PFSK-1 (cell line): ENCODE data around the gene C3orf38.

ENCODE experiments used
- FOXP2 ChIP-seq: optimal IDR thresholded peaks from 2 replicates; pipeline ENCODE3; 2011; ENCODE audit warnings: borderline replicate concordance, control low read depth, inconsistent platforms; ENCODE audit not compliant: insufficient read depth; ENCODE audit errors: extremely low read length, extremely low read depth
- POLR2AphosphoS5 ChIP-seq: IDR thresholded peaks from 2 replicates; pipeline ENCODE4 v1.6.1; 2012; ENCODE audit warnings: low read depth, mild to moderate bottlenecking, control low read depth, low read length, moderate library complexity
- SIN3A ChIP-seq: IDR thresholded peaks from 2 replicates; pipeline ENCODE4 v1.6.1; 2012; ENCODE audit warnings: mild to moderate bottlenecking, low read length, moderate library complexity, borderline replicate concordance; ENCODE audit not compliant: insufficient read depth
- TAF1 ChIP-seq: IDR thresholded peaks from 2 replicates; pipeline ENCODE4 v1.6.1; 2012; ENCODE audit warnings: low read length, control low read depth, borderline replicate concordance; ENCODE audit not compliant: insufficient read depth
- TF ChIP-seq, protein P1 (sequence below), 2 experiments: IDR thresholded peaks; 2 replicates each; pipeline versions ENCODE4 v1.6.1 to v1.8.0; 2011 to 2012; ENCODE audit warnings: low read depth in 2 of 2, low read length in 2 of 2, control low read depth in 1 of 2, inconsistent platforms in 1 of 2, mild to moderate bottlenecking in 1 of 2, moderate library complexity in 1 of 2; ENCODE audit not compliant: insufficient read depth in 1 of 2

Gene C3orf38

DNA sequence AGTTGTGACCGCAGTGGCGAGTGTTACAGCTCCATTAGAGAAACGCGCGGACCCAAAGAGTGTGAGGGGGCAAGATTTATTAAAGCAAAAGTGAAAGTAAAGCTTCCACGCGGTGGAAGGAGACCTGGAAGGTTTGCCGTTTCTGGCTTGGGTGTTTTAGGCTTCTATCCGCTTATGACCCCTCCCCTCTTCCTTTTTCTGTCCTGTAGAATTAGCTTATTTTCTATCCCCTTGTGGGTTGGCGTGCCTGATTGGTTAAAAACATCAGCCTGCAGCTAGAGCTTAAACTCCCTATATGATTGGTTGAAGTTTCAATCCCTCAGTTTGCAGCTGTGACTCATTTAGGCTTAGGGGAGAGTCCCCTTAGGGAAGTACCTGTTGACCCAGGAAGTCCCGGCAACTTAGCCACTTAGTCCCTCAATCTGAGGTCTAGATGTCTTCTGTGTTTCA lies 39.6 kb downstream of the C3orf38 start:
- TF ChIP-seq FOXP2 (no peak), POLR2AphosphoS5 (no peak), TAF1 (no peak), SIN3A (no peak)
- TF ChIP-seq, protein P1, sequence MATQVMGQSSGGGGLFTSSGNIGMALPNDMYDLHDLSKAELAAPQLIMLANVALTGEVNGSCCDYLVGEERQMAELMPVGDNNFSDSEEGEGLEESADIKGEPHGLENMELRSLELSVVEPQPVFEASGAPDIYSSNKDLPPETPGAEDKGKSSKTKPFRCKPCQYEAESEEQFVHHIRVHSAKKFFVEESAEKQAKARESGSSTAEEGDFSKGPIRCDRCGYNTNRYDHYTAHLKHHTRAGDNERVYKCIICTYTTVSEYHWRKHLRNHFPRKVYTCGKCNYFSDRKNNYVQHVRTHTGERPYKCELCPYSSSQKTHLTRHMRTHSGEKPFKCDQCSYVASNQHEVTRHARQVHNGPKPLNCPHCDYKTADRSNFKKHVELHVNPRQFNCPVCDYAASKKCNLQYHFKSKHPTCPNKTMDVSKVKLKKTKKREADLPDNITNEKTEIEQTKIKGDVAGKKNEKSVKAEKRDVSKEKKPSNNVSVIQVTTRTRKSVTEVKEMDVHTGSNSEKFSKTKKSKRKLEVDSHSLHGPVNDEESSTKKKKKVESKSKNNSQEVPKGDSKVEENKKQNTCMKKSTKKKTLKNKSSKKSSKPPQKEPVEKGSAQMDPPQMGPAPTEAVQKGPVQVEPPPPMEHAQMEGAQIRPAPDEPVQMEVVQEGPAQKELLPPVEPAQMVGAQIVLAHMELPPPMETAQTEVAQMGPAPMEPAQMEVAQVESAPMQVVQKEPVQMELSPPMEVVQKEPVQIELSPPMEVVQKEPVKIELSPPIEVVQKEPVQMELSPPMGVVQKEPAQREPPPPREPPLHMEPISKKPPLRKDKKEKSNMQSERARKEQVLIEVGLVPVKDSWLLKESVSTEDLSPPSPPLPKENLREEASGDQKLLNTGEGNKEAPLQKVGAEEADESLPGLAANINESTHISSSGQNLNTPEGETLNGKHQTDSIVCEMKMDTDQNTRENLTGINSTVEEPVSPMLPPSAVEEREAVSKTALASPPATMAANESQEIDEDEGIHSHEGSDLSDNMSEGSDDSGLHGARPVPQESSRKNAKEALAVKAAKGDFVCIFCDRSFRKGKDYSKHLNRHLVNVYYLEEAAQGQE (IDR thresholded peaks at IDR 0.05; ENCODE audit: insufficient read depth in 1 of 2, low read depth in 2 of 2, low read length in 2 of 2), result no peak

DNA sequence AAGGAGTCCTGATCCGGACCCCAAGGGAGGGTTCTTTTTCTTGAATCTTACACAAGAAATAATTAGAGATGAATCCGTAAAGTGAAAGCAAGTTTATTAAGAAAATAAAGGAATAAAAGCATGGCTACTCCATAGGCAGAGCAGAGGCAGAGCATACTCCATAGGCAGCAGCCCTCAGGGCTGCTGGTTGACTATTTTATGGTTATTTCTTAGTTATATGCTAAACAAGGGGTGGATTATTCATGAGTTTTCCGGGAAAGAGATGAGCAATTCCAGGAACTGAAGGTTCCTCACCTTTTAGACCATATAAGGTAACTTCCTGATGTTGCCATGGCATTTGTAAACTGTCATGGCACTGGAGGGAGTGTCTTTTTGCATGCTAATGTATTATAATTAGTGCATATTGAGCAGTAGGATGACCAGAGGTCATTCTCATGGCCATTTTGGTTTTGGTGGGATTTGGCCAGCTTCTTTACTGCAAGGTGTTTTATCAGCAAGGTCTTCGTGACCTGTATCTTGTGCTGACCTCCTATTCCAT lies 42.2 kb downstream of the C3orf38 start:
- TF ChIP-seq FOXP2, result no peak
- no peak for TF ChIP-seq TAF1
- no peak for TF ChIP-seq SIN3A
- TF ChIP-seq, protein P1 (IDR thresholded peaks at IDR 0.05; ENCODE audit: insufficient read depth in 1 of 2, low read depth in 2 of 2, low read length in 2 of 2), result no peak
- TF ChIP-seq POLR2AphosphoS5, result no peak

DNA sequence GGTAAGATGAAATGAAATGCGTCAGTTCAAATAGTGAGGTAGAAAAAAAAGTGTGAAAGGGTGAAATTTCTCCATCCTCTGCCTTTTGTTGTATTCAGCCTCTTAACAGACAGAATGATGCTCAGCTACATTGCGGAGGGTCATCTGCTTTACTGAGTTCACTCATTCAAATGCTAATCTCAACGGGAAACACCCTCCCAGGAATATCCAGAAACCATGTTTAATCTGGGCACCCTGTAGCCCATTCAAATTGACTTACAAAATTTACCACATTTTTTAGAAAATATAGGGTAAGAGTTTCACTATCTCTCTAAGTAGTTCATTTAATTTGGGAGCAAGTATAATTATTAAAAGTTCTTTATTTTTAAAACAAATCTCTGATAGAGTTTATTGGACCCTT lies 42.9 kb downstream of the C3orf38 start:
- TF ChIP-seq, protein P1 (IDR thresholded peaks at IDR 0.05; ENCODE audit: insufficient read depth in 1 of 2, low read depth in 2 of 2, low read length in 2 of 2), result no peak
- no peak for TF ChIP-seq SIN3A
- TF ChIP-seq TAF1, result no peak
- TF ChIP-seq FOXP2, result no peak
- no peak for TF ChIP-seq POLR2AphosphoS5

- TF ChIP-seq, protein P1 (IDR thresholded peaks at IDR 0.05; ENCODE audit: insufficient read depth in 1 of 2, low read depth in 2 of 2, low read length in 2 of 2), result no peak
- no peak for TF ChIP-seq POLR2AphosphoS5
- TF ChIP-seq TAF1, result no peak
- TF ChIP-seq FOXP2, result no peak
- TF ChIP-seq SIN3A, result no peak
These were observed 46.2 kb downstream of the C3orf38 start for GRCh38 chr3:88195951-88196434.
